OCI-LY7 (cell line): ENCODE data around the gene PIK3AP1. TPM values are rescaled to one million over a fixed set of nuclear protein-coding genes. Genes with fewer than 3 reads are reported as not detected.

Experiments
- BruUV-seq: library from RNA; stranded (reverse); fragments of 400-500 nt; replicated peaks from 2 replicates; lab custom pipeline; 2021; lab: Mats Ljungman, UMichigan
- CTCF ChIA-PET: fragments of 300-600 bp; sonication (Branson Sonifier 250); formaldehyde crosslinking; loops from one replicate; lab custom pipeline; 2022; ENCODE audit warnings: antibody characterized with exemption; ENCODE audit not compliant: unreplicated experiment; lab: Charles Lee
- POLR2A ChIA-PET: fragments of 300-600 bp; sonication (Branson Sonifier 250); formaldehyde crosslinking; loops from one replicate; lab custom pipeline; 2022; ENCODE audit warnings: antibody characterized with exemption; lab: Charles Lee
- DNase-seq: peaks from one replicate; pipeline ENCODE4 v3.0.0-alpha.2; 2015; ENCODE audit warnings: low spot score
- H2AFZ ChIP-seq: fragments of 200-600 bp; sonication (generic), shearing (Covaris generic); 2 replicates; pipeline ENCODE4 v1.6.1; 2014; ENCODE audit warnings: mild to moderate bottlenecking, antibody characterized with exemption, low read length, moderate library complexity
- H3K27ac ChIP-seq: fragments of 200-600 bp; sonication (generic); 2 replicates; pipeline ENCODE4 v1.5.1; 2014; ENCODE audit warnings: mixed run types, low read depth, mild to moderate bottlenecking, moderate library complexity, low read length, inconsistent platforms; ENCODE audit not compliant: poor library complexity, severe bottlenecking
- H3K36me3 ChIP-seq: fragments of 200-600 bp; sonication (generic); 2 replicates; pipeline ENCODE4 v1.6.1; 2014; ENCODE audit warnings: mild to moderate bottlenecking, antibody characterized with exemption, low read length, moderate library complexity, mixed read lengths; ENCODE audit not compliant: insufficient read depth
- H3K4me1 ChIP-seq: fragments of 200-600 bp; sonication (generic); 2 replicates; pipeline ENCODE4 v1.5.1; 2014; ENCODE audit warnings: mild to moderate bottlenecking, low read length; ENCODE audit not compliant: insufficient read depth, poor library complexity, severe bottlenecking
- H3K4me2 ChIP-seq: fragments of 200-600 bp; sonication (generic); 2 replicates; pipeline ENCODE4 v1.6.1; 2014; ENCODE audit warnings: mild to moderate bottlenecking, low read length
- H3K4me3 ChIP-seq: fragments of 200-600 bp; sonication (generic); 2 replicates; pipeline ENCODE4 v1.5.1; 2014; ENCODE audit warnings: mild to moderate bottlenecking, low read depth, low read length; ENCODE audit not compliant: poor library complexity, severe bottlenecking
- H3K79me2 ChIP-seq: fragments of 200-600 bp; sonication (generic); 2 replicates; pipeline ENCODE4 v1.6.1; 2016; ENCODE audit warnings: low read depth, mild to moderate bottlenecking, low read length, moderate library complexity, mixed read lengths; ENCODE audit not compliant: insufficient read depth
- H3K9me2 ChIP-seq: fragments of 200-600 bp; sonication (generic); 2 replicates; pipeline ENCODE4 v1.6.1; 2016; ENCODE audit warnings: mild to moderate bottlenecking, low read length, mixed read lengths; ENCODE audit not compliant: insufficient read depth
- H3K9me3 ChIP-seq: fragments of 200-600 bp; sonication (generic); 2 replicates; pipeline ENCODE4 v1.6.1; 2014; ENCODE audit warnings: mild to moderate bottlenecking, mixed run types, low read length, mixed read lengths
- H4K20me1 ChIP-seq: fragments of 200-600 bp; sonication (generic); 2 replicates; pipeline ENCODE4 v1.6.1; 2014; ENCODE audit warnings: mild to moderate bottlenecking, antibody characterized with exemption, low read length, moderate library complexity, mixed read lengths; ENCODE audit not compliant: insufficient read depth
- EZH2phosphoT487 ChIP-seq: fragments of 200-600 bp; sonication (generic); IDR thresholded peaks from 2 replicates; pipeline ENCODE4 v1.6.1; 2018; ENCODE audit warnings: low read depth, borderline replicate concordance, mild to moderate bottlenecking, mixed run types, antibody characterized with exemption, low read length, moderate library complexity, mixed read lengths
- intact Hi-C: fragments of 100-400 bp; cut with micrococcal nuclease; formaldehyde crosslinking; loops from one replicate; pipeline ENCODE4 v1.10.0; 2022; ENCODE audit not compliant: unreplicated experiment
- total RNA-seq, 2 experiments: library from RNA; depleted of rRNA in 1 of 2; stranded (reverse); fragments of >200 nt in 1 of 2; shearing (Covaris generic) in 1 of 2; gene quantifications; 2 replicates each; pipeline ENCODE4 v1.2.3, GENCODE V29; 2014 to 2022
- TF ChIP-seq, protein P1 (sequence below): fragments of 200-600 bp; sonication (generic); conservative IDR thresholded peaks from 2 replicates; pipeline ENCODE4 v1.5.1; 2014; ENCODE audit warnings: mild to moderate bottlenecking, antibody characterized with exemption, low read length, moderate library complexity, mixed read lengths

Gene PIK3AP1
- total RNA-seq, 2 experiments from 2014 or later, result 132 to 140 TPM

DNA sequence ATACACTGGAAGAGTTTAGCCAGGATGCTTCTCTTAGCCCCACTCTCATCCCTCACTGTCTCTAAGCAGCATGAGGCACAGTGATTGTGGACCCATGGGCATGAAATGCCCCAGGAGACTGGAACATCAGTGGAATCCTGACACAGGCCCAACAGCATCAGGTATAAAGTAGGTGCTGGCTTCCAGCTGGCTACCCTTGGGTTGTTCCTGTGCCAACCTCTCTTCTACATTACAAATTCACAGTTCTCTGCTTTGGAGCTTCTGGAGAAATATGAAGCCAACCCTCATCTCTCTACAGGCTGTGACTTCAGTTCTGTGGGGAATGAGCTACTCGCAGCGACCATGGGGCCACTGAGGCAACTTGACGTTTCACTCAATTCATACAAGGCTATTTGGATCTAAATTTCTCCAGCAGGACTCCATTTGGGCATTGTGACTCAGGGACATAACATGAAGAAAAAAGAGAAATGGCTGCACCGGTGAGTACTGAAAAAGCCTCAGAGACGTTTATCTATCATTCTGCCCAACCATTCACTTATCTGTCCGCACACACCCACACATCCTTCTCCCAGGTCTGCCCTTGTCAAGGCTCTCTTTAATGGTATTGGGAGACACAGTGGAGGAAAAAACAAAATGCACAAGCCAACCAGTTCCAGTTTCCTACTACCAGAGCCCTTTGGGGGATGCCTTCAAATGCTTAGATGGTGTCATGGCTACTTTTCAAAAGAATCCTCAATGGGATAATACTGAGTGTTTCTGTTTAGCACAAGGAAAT, 98.1 kb downstream of the PIK3AP1 start:
- Histone ChIP-seq H3K4me3 (no peak overlapping the region), H3K79me2 (no peaks in the 10 kb centered on the region), H3K36me3 (peaks cover 100% of the 10 kb centered on the region), H3K4me1 (no peaks in the 10 kb centered on the region), H2AFZ (no peak overlapping the region), H4K20me1 (no peaks in the 10 kb centered on the region), H3K9me2 (no peaks in the 10 kb centered on the region), H3K27ac (no peak overlapping the region), H3K4me2 (no peak overlapping the region), H3K9me3 (no peaks in the 10 kb centered on the region)
- DNase-seq, result no peak
- TF ChIP-seq, protein P1, sequence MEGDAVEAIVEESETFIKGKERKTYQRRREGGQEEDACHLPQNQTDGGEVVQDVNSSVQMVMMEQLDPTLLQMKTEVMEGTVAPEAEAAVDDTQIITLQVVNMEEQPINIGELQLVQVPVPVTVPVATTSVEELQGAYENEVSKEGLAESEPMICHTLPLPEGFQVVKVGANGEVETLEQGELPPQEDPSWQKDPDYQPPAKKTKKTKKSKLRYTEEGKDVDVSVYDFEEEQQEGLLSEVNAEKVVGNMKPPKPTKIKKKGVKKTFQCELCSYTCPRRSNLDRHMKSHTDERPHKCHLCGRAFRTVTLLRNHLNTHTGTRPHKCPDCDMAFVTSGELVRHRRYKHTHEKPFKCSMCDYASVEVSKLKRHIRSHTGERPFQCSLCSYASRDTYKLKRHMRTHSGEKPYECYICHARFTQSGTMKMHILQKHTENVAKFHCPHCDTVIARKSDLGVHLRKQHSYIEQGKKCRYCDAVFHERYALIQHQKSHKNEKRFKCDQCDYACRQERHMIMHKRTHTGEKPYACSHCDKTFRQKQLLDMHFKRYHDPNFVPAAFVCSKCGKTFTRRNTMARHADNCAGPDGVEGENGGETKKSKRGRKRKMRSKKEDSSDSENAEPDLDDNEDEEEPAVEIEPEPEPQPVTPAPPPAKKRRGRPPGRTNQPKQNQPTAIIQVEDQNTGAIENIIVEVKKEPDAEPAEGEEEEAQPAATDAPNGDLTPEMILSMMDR, result no peak
- no peak for TF ChIP-seq EZH2phosphoT487
- CTCF ChIA-PET, result no interaction called here
- TSS peak; percentile 21 for BruUV-seq
- intact Hi-C loops, result no loop called here
- POLR2A ChIA-PET, result interaction anchor here (0.6 to 2.4 kb wide), 2 partner anchors 10 to 13 kb away, joined by 4 to 6 read pairs; no protein-coding TSS in a partner anchor

DNA sequence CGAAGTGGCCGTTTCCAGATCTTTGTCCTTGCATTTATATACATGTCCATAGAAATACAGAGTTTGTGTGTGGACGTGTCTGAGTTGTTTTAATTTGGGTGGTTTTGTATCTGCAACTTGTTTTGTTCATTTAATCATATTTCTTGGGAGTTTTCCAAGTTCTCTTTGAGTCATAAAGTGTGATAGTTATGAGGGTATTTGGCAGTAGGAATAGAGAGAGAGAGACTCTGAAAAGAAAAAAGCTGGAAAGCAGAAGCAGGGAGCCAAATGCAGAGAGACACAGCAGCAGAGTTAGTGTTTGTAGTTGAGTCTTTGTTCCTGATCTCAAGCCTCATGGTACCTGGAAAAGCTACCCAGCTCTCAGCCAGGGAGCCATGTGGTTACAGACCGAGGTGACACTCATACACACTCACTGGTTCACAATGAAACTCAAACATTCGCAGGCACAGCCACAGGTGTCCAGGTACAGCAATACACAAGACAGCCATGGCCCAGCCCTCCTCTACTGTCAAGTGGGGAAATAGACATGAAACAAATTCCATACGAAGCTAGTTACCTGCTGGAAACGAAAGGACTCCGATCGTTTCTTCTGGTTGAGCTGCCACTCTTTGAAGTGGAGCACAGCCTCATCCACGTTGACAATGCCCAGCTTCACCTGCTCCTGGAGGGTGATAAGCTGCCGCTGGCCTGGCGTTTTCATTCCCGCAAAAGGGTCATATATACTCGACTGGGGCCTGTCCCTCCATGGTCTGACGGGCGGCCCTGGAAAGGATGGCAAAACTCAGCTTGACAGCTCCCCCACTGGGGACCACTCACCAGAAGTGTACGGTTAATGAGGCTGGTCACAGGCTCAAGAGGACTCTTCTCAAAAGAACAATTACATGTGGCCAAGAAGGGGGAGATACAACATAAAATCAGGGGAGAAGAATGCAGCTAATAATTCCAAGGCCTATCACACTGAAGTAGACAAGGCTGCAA, 100.2 kb downstream of the PIK3AP1 start:
- POLR2A ChIA-PET, result interaction anchor here (0.5 to 1.0 kb wide), 3 partner anchors 52 to 683 kb away, joined by 3 to 5 read pairs (median 4); no protein-coding TSS in a partner anchor
- Histone ChIP-seq H3K36me3 (peaks cover 100% of the 10 kb centered on the region), H4K20me1 (no peaks in the 10 kb centered on the region), H3K27ac (no peak overlapping the region), H3K79me2 (no peaks in the 10 kb centered on the region), H2AFZ (no peak overlapping the region), H3K4me1 (no peaks in the 10 kb centered on the region), H3K4me2 (no peak overlapping the region), H3K9me2 (no peaks in the 10 kb centered on the region), H3K9me3 (no peaks in the 10 kb centered on the region), H3K4me3 (no peak overlapping the region)
- TF ChIP-seq, protein P1, result no peak
- TF ChIP-seq EZH2phosphoT487, result no peak
- no TSS peak for BruUV-seq
- DNase-seq, result no peak
- intact Hi-C loops, result no loop called here
- CTCF ChIA-PET, result no interaction called here
